HepG2 (cell line): ENCODE measurements around the gene KANSL3. TPM values are rescaled to one million over a fixed set of nuclear protein-coding genes. Genes with fewer than 3 reads are reported as not detected.

Source experiments
- ARID4A ChIP-seq: sonication (generic); formaldehyde crosslinking; IDR thresholded peaks from 2 replicates; pipeline ENCODE4 v1.5.0; 2020; ENCODE audit warnings: mild to moderate bottlenecking, missing genetic modification reagents, borderline replicate concordance
- CBX1 ChIP-seq: IDR thresholded peaks from one replicate; pipeline ENCODE4 v1.6.1; 2016; ENCODE audit warnings: antibody characterized with exemption, low read depth
- EEA1 ChIP-seq: sonication (generic); formaldehyde crosslinking; IDR thresholded peaks from 2 replicates; pipeline ENCODE4 v1.5.1; 2020; ENCODE audit warnings: mild to moderate bottlenecking, missing genetic modification reagents, borderline replicate concordance
- ELF4 ChIP-seq: sonication (generic); formaldehyde crosslinking; IDR thresholded peaks from 2 replicates; pipeline ENCODE4 v1.5.0; 2020; ENCODE audit warnings: missing genetic modification reagents, mild to moderate bottlenecking, moderate library complexity, borderline replicate concordance
- HIC2 ChIP-seq: sonication (generic); formaldehyde crosslinking; IDR thresholded peaks from 2 replicates; pipeline ENCODE4 v1.9.0; 2022; ENCODE audit warnings: low read depth, missing genetic modification reagents
- KLF11 ChIP-seq: IDR thresholded peaks from 2 replicates; pipeline ENCODE4 v1.6.1; 2016; ENCODE audit warnings: missing compliant biosample characterization
- MTF1 ChIP-seq: sonication (generic); formaldehyde crosslinking; IDR thresholded peaks from 2 replicates; pipeline ENCODE4 v1.5.0; 2020; ENCODE audit warnings: missing genetic modification reagents
- MXD3 ChIP-seq: IDR thresholded peaks from 2 replicates; pipeline ENCODE4 v1.6.1; 2016; ENCODE audit warnings: mild to moderate bottlenecking, missing biosample characterization, missing genetic modification reagents
- NCOA5 ChIP-seq: sonication (generic); formaldehyde crosslinking; IDR thresholded peaks from 2 replicates; pipeline ENCODE4 v1.4.0; 2020; ENCODE audit warnings: missing genetic modification reagents
- SATB2 ChIP-seq: sonication (generic); formaldehyde crosslinking; IDR thresholded peaks from 2 replicates; pipeline ENCODE4 v1.5.0; 2020; ENCODE audit warnings: missing genetic modification reagents
- SMARCC2 ChIP-seq: fragments of 450-650 bp; IDR thresholded peaks from 2 replicates; pipeline ENCODE4 v1.6.1; 2017; ENCODE audit warnings: antibody characterized with exemption, mild to moderate bottlenecking
- SRSF9 ChIP-seq: fragments of 200-400 bp; formaldehyde crosslinking; IDR thresholded peaks from 2 replicates; pipeline ENCODE4 v1.6.1; 2018; ENCODE audit warnings: borderline replicate concordance, mild to moderate bottlenecking, low read depth, low read length; ENCODE audit not compliant: insufficient read depth, poor library complexity, severe bottlenecking
- TSC22D2 ChIP-seq: sonication (generic); formaldehyde crosslinking; IDR thresholded peaks from 2 replicates; pipeline ENCODE4 v1.5.1; 2020; ENCODE audit warnings: missing genetic modification reagents, mild to moderate bottlenecking, borderline replicate concordance
- ZBTB2 ChIP-seq: sonication (generic); formaldehyde crosslinking; IDR thresholded peaks from 2 replicates; pipeline ENCODE4 v1.8.0; 2022; ENCODE audit warnings: low read depth, missing genetic modification reagents
- ZBTB7A ChIP-seq: sonication (generic); formaldehyde crosslinking; IDR thresholded peaks from 2 replicates; pipeline ENCODE4 v1.8.0; 2022; ENCODE audit warnings: mild to moderate bottlenecking, missing genetic modification reagents
- ZNF383 ChIP-seq: sonication (generic); formaldehyde crosslinking; IDR thresholded peaks from 2 replicates; pipeline ENCODE4 v1.4.0; 2020; ENCODE audit warnings: missing genetic modification reagents, mild to moderate bottlenecking, borderline replicate concordance
- ZNF512 ChIP-seq: sonication (generic); formaldehyde crosslinking; IDR thresholded peaks from 2 replicates; pipeline ENCODE4 v1.4.0; 2020; ENCODE audit warnings: mild to moderate bottlenecking, missing genetic modification reagents
- polyA plus RNA-seq, 8 experiments: library from polyadenylated mRNA; depleted of rRNA in 3 of 8; stranded (reverse) in 7 of 8; unstranded in 1 of 8; fragments of >200 nt; fragmentation: Illumina TruSeq in 4 of 8; extraction: Trizol in 4 of 8; gene quantifications; 2 replicates each; pipeline versions ENCODE4 v1.2.1 to v1.2.3, GENCODE V29; 2011 to 2016; ENCODE audit warnings: low read depth in 4 of 8, missing spikeins in 1 of 8, mixed read lengths in 1 of 8; ENCODE audit not compliant: insufficient read depth in 1 of 8
- total RNA-seq, 5 experiments: library from RNA; depleted of rRNA; stranded (reverse); fragments of >200 nt; fragmentation: Illumina TruSeq; extraction: Trizol; gene quantifications; 2 replicates each; pipeline ENCODE4 v1.2.3, GENCODE V29; 2016; ENCODE audit warnings: low read depth in 1 of 5

The KANSL3 gene
- total and polyA plus RNA-seq, 2 of the 13 experiments (the other 11 are each of a cell fraction or from before 2014, with no cell fraction given): 20.8 to 37.3 TPM

GRCh38 chr2:96685577-96686459 lies 47.7 kb upstream of the KANSL3 start (continued):
- TF ChIP-seq ELF4 (no peak), ARID4A (CRISPR knock-in tag) (peak; percentile 72; the same call in 1 of the 2 replicates), MTF1 (CRISPR knock-in tag) (no peak), EEA1 (CRISPR knock-in tag) (no peak), MXD3 (CRISPR knock-in tag) (0 out of 2 replicates have a peak, but pooled peaks have one; percentile 37), ZBTB2 (no peak), ZNF512 (0 out of 2 replicates have a peak, but pooled peaks have one; percentile 45), SRSF9 (no peak), NCOA5 (CRISPR knock-in tag) (no peak), ZBTB7A (CRISPR knock-in tag) (no peak), HIC2 (CRISPR knock-in tag) (peak; percentile 83), SMARCC2 (no peak), ZNF383 (CRISPR knock-in tag) (no peak), CBX1 (no peak), SATB2 (no peak), KLF11 (no peak), TSC22D2 (peak; percentile 57; the same call in 1 of the 2 replicates)
